GM21515 (cell line): ENCODE results near the gene RPL27A.

Experiments
- ATAC-seq: cut with Tn5 transposase; IDR thresholded peaks from one replicate; pipeline ENCODE4 v1.9.1; 2021; ENCODE audit not compliant: unreplicated experiment

Gene RPL27A

DNA sequence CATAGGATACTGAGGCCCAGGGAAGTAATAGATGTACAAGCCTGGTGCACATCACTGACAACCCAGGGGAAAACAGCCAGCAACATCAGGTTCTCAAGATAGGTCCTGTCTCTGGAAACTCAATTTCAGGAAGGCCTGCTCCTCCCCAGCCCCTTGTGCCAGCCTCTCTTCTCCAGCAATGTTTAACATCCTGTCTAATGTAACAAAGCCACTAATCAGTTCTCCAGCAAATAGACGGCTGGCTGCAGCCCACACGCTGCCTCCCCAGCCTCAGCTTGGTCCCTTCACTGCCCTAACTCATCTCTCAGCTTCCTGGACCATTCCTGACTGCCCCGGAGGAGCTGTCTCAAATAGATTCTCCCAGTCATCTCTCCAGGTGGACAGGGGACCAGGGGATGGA lies 37.8 kb downstream of the RPL27A start:
- no peak for ATAC-seq

DNA sequence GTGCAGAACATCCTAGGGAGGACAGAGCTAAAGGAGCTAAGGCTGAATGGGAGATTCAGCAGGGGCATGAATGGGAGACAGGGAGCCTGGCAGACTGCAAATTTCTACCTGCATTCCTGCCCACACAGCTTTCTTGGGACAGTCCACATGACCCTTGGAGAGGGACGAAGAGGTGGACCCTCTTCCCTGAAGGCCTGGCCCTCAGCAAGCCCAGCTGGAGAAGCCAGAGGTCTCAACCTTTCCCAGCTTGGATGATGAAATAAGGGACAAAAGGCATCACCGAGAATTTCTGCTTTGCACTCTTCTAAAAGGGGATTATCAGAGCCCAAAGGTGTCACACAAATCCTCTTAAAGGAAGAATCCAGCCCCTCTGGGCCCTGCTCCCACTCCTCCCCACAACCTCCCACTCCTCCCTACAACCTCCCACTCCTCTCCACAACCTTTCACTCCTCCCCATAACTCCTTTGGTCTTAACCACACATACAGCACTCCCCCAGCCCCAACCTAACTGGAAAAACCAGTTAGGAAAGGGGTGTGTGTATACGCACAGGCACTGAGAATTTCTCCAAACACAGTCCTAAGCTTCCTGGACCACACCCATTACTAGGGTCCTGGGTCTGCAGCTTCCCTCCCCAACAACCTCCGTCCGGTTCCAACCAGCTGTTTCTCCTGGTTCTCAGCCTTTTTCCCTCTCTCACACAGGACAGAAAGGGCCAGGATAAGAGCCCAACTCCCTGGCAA lies 38.4 kb downstream of the RPL27A start:
- no peak for ATAC-seq

DNA sequence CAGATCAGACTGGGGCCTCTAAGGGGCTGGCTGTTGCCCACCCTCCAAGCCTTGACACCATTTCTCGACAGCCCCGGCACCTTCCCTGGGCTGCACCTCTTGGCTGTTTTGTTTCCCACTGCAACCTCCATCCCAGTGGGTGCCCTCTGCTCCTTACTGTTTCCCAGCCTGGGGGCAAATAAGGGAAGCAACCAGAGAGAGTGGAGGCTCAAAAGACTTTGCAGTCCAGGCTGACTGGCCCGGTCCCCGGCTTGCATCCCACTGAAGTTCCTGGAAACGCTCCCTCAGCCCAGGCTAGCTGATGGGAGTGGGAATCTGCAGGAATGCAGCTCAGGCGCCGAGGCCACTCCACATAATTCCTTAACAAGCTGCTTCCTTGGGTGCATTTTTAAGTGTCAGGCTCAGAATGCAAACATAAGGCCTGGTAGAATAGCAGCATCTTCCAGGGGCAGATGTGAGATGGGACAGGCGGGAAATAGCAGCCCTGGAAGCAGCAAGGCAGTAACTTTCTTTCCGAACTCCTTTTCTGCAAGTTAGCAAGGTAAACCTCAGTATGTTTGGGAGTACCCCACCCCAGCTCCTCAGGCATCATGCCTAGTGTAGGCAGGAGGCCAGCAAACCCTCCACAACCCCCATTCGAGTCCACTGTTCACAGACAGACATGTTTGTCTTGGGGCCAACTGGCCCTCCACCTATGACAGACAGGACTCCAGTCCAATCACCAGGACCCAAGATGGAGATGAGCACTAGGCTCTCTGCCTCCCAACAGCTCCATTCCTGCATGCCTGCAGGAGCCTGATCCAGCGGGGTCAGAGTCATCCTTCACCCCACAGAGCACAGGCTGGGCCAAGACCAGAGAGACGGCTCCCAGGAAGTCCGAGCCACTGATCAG lies 39.3 kb downstream of the RPL27A start:
- ATAC-seq: no peak

DNA sequence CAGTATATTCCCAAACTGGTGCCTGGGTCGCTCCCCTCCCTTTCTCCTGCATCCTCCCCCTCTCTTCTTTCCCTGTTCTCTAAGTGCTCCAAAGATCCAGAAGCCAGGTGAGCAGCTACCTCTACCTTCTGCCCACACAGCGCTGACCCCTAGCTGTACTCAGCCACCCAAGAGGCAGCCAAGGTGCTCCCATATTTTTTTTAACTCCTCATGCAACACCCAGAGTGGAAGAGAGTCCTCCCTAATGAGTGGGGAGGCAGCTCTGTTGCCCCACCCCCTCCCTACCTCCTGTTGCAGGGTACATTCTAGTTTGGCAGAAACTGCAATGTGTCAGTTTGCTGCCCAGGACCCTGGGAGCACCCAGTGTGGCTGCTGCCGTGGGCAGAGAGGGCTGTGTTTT lies 40.2 kb downstream of the RPL27A start:
- no peak for ATAC-seq

DNA sequence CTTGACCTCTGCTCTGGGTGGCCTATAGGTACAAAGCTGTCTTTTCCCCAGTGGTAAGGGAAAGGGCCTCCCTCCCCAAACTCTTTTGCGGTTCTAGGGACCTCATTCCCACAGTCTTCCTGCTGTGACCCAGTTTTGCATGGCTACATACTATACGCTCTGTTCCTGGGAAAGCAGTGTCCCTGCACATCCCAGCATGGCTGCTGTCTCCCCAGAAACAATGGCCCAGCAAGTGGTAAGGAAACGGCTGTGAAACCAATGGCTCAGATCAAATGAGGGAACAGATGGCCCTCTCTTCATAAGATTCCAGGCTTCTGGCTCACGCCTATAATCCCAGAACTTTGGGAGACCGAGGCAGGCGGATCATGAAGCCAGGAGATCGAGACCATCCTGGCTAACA lies 41.1 kb downstream of the RPL27A start:
- no peak for ATAC-seq

- no peak for ATAC-seq
Measured at GRCh38 chr11:8724682-8725081, 42.1 kb downstream of the RPL27A start.

- ATAC-seq: no peak
Measured at GRCh38 chr11:8726395-8726794, 43.8 kb downstream of the RPL27A start.

DNA sequence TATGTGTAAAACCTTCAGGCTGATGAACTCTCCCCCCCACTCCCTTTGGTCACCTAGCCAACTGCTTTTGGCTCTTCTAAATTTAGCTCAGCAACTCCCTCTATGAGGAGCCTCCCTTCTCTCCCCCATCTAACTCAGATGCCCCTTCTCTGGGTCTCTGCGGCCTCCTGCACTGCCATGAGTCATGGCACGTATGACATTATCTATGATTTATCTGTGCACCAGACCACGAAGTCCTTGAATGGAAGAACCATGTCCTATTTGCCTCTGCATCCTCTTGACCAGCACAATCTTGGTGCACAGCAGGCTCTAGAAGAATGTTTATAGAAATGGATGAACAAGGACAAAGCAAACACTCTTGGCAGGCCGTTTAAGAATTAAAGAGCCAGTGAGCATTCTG lies 46.0 kb downstream of the RPL27A start:
- ATAC-seq: no peak

- no peak for ATAC-seq
Measured at GRCh38 chr11:8729067-8729466, 46.5 kb downstream of the RPL27A start.

DNA sequence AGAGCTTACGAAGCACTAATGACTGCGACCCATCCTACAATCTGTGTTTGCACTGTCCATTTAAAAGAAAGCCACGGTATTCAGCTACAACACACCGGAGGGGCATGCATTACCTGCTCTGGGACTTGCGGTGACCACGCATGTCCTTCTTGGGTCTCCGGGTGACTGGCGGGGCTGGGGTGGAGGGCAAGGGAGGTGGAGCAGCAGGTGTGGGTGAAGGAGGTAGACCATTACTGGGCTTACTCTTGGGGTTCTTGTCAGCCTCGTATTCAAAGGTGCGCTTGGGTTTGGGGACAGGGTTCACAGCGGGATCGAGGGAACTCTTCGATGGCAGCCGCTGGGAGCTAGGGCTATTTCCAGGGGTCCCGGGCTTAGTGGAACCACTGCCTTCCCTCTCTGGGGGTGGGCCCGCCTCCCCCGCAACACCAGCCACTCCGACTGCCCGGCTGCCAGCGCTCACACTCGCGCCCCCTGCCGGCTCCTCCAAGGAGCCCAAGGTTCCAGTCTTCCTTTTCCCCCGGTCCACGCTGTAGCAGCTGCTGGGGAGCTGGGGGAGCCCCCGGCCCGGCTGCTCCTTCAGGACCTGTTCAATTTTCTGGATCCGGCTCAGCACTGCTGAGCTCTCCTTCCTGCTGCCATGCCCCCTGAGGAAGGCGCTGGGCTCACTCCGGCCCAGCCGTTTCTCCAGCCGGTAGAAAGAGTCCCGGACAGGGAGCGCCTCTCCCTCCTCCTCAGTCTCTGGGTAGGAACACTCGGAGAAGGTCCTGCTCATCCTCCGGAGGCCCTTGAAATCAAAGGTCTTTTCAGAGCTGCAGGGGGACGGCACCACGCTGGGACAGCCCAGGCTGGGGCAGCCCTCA lies 47.5 kb downstream of the RPL27A start:
- ATAC-seq: no peak

DNA sequence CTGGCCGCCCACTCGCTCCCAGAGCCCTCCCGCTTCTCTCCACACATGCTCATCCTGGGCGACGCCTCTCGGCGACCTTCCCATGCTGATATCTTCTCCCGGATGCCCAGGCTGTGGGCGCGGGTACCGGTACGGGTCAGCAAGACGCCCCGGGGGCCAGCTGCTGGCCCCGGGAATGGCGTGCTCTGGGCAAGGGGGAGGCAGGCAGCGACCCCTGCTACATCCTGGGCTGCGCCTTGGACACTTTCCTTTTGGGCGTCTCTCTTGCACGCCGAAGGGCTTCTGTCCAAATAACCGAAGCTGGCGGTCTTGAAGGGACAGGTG lies 48.1 kb downstream of the RPL27A start:
- no peak for ATAC-seq

DNA sequence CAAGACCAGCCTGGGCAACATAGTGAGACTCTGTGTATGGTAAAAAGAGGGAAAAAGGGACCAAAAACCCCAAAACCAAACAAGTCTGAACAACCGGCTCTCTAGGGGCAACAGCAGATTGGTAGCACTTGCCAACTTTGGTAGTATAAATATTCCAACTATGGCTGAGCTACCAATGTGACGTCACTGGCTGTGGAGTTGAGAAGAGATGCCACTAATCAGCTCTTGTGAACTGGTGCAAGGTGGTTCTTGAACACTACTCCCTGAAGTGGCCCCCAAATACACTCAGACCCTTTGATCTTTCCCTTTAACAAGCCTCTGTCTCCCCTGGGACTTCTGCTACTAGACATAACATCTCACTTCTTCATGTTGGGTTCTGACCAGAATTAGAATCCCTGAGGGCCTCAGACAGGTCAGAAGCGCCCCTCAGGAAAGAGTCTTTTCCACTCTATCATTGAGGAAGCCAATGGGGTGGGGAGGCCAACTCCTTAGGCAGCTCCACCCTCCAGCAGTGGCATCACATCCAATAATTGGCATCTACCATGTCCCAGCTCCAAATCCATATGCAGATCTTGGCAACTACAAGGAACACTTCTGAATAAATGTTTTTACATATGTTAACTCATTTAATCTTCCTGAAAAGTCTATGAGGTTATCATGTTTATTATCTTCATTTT lies 49.2 kb downstream of the RPL27A start:
- no peak for ATAC-seq

GRCh38 chr11:8732324-8732670 lies 49.7 kb downstream of the RPL27A start:
- ATAC-seq: no peak

GRCh38 chr11:8732748-8733241 lies 50.2 kb downstream of the RPL27A start:
- ATAC-seq: no peak

GRCh38 chr11:8733852-8734251 lies 51.3 kb downstream of the RPL27A start:
- no peak for ATAC-seq

GRCh38 chr11:8735094-8735493 lies 52.5 kb downstream of the RPL27A start:
- ATAC-seq: no peak

- no peak for ATAC-seq
Measured at GRCh38 chr11:8739309-8739793, 56.8 kb downstream of the RPL27A start.
